A549 (cell line): ENCODE data around the gene EGFL7.

Source experiments
- JUN ChIP-seq, 2 experiments: fragments of >200 bp; sonication (Bioruptor Twin); formaldehyde crosslinking; IDR thresholded peaks; 2 replicates in 1 of 2; 3 replicates in 1 of 2; pipeline ENCODE4 v1.6.1; 2016 to 2017
- MAZ ChIP-seq: fragments of 150-350 bp; IDR thresholded peaks from 2 replicates; pipeline ENCODE4 v1.6.1; 2014; ENCODE audit warnings: antibody characterized with exemption, low read depth, low read length, borderline replicate concordance
- POLR2A ChIP-seq: IDR thresholded peaks from 2 replicates; pipeline ENCODE4 v1.6.1; 2012; ENCODE audit warnings: mild to moderate bottlenecking, low read length
- RAD21 ChIP-seq, 2 experiments: fragments of >200 bp in 1 of 2; sonication (Bioruptor Twin) in 1 of 2; formaldehyde crosslinking in 1 of 2; IDR thresholded peaks in 1 of 2; conservative IDR thresholded peaks in 1 of 2; 2 replicates in 1 of 2; 3 replicates in 1 of 2; pipeline ENCODE4 v1.6.1; 2012 to 2018; ENCODE audit warnings: inconsistent platforms in 1 of 2
- RNF2 ChIP-seq: fragments of 200-600 bp; sonication (generic); IDR thresholded peaks from 2 replicates; pipeline ENCODE4 v1.6.1; 2016; ENCODE audit warnings: low read depth, mild to moderate bottlenecking, antibody characterized with exemption, moderate library complexity, borderline replicate concordance
- TF ChIP-seq, protein P1 (sequence below): fragments of 200-600 bp; sonication (generic); IDR thresholded peaks from 2 replicates; pipeline ENCODE4 v1.6.1; 2016; ENCODE audit warnings: antibody characterized with exemption, mild to moderate bottlenecking, moderate library complexity
- TF ChIP-seq, protein P2 (sequence below): fragments of >200 bp; sonication (Bioruptor Twin); formaldehyde crosslinking; IDR thresholded peaks from 3 replicates; pipeline ENCODE4 v1.5.1; 2016

DNA sequence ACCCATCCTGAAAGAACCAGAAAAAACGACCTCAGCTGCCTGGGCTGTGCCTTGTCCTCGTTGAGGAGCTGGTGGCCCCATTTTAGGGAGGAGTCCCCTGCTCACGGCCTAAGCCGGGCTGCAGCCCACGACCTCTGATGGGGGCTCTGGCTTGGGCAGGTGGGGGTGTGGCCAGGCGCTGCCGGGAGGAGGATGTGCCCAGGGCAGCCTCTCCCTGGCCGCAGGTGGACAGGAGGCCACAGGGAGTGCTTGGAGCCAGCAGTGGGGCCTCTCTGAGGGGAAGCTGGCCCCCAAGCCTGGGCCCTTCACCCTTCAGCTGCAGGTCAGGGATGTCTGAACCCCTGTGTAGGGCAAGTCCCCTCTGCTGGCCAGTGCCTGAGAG is 52.2 kb downstream of the EGFL7 start:
- TF ChIP-seq JUN (IDR thresholded peaks at IDR 0.05) (no peak), RNF2 (no peak), RAD21 (conservative IDR thresholded peaks at IDR 0.05 in 1 of 2, IDR thresholded peaks at IDR 0.05 in 1 of 2) (no peak), MAZ (no peak), POLR2A (no peak)
- TF ChIP-seq, protein P1, sequence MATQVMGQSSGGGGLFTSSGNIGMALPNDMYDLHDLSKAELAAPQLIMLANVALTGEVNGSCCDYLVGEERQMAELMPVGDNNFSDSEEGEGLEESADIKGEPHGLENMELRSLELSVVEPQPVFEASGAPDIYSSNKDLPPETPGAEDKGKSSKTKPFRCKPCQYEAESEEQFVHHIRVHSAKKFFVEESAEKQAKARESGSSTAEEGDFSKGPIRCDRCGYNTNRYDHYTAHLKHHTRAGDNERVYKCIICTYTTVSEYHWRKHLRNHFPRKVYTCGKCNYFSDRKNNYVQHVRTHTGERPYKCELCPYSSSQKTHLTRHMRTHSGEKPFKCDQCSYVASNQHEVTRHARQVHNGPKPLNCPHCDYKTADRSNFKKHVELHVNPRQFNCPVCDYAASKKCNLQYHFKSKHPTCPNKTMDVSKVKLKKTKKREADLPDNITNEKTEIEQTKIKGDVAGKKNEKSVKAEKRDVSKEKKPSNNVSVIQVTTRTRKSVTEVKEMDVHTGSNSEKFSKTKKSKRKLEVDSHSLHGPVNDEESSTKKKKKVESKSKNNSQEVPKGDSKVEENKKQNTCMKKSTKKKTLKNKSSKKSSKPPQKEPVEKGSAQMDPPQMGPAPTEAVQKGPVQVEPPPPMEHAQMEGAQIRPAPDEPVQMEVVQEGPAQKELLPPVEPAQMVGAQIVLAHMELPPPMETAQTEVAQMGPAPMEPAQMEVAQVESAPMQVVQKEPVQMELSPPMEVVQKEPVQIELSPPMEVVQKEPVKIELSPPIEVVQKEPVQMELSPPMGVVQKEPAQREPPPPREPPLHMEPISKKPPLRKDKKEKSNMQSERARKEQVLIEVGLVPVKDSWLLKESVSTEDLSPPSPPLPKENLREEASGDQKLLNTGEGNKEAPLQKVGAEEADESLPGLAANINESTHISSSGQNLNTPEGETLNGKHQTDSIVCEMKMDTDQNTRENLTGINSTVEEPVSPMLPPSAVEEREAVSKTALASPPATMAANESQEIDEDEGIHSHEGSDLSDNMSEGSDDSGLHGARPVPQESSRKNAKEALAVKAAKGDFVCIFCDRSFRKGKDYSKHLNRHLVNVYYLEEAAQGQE: no peak
- TF ChIP-seq, protein P2, sequence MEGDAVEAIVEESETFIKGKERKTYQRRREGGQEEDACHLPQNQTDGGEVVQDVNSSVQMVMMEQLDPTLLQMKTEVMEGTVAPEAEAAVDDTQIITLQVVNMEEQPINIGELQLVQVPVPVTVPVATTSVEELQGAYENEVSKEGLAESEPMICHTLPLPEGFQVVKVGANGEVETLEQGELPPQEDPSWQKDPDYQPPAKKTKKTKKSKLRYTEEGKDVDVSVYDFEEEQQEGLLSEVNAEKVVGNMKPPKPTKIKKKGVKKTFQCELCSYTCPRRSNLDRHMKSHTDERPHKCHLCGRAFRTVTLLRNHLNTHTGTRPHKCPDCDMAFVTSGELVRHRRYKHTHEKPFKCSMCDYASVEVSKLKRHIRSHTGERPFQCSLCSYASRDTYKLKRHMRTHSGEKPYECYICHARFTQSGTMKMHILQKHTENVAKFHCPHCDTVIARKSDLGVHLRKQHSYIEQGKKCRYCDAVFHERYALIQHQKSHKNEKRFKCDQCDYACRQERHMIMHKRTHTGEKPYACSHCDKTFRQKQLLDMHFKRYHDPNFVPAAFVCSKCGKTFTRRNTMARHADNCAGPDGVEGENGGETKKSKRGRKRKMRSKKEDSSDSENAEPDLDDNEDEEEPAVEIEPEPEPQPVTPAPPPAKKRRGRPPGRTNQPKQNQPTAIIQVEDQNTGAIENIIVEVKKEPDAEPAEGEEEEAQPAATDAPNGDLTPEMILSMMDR: no peak
